Gastroesophageal sphincter (tissue), 3 donors: ENCODE data around the gene SLC25A19.
"Not testable (repeated sequence)": the region's sequence is repeated elsewhere in the genome, so short reads cannot be mapped to it uniquely, and the experiment has no call there.

Source experiments
- POLR2A ChIP-seq, 2 donors: fragments of 450-650 bp; IDR thresholded peaks; one replicate each; pipeline ENCODE4 v1.6.1; 2017; ENCODE audit warnings: antibody characterized with exemption in 2 of 2, mild to moderate bottlenecking in 2 of 2, moderate library complexity in 1 of 2
- POLR2AphosphoS5 ChIP-seq: sonication (generic); formaldehyde crosslinking; IDR thresholded peaks from one replicate; pipeline ENCODE4 v1.6.1; 2017; ENCODE audit warnings: antibody characterized with exemption
- TF ChIP-seq, protein P1 (sequence below), 4 experiments: fragments of 200-600 bp in 2 of 4; fragments of 450-650 bp in 2 of 4; sonication (generic) in 1 of 4; IDR thresholded peaks; one replicate each; pipeline ENCODE4 v1.5.1; 2017 to 2019; ENCODE audit warnings: antibody characterized with exemption in 4 of 4, mild to moderate bottlenecking in 2 of 4, moderate library complexity in 2 of 4

DNA sequence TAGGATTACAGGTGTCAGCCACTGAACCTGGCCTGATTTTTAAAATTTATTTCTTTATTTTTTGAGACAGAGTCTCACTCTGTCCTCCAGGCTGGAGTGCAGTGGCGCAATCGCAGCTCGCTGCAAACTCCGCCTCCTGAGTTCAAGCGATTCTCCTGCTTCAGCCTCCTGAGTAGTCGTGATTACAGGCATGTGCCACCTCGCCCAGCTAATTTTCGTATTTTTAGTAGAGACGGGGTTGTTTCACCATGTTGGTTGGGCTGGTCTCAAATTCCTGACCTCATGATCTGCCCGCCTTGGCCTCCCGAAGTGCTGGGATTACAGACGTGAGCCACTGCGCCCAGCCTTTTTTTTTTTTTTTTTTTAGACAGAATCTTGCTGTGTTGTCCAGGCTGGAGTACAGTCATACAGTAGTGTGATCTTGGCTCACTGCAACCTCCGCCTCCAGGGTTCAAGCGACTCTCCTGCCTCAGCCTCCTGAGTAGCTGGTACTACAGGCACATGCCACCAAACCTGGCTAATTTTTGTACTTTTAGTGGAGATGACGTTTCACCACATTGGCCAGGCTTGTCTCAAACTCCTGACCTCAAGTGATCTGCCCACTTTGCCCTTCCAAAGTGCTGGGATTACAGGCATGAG, 3.7 kb upstream of the SLC25A19 start:
- not testable (repeated sequence) for TF ChIP-seq POLR2A (IDR thresholded peaks at IDR 0.05); POLR2AphosphoS5
- TF ChIP-seq, protein P1, sequence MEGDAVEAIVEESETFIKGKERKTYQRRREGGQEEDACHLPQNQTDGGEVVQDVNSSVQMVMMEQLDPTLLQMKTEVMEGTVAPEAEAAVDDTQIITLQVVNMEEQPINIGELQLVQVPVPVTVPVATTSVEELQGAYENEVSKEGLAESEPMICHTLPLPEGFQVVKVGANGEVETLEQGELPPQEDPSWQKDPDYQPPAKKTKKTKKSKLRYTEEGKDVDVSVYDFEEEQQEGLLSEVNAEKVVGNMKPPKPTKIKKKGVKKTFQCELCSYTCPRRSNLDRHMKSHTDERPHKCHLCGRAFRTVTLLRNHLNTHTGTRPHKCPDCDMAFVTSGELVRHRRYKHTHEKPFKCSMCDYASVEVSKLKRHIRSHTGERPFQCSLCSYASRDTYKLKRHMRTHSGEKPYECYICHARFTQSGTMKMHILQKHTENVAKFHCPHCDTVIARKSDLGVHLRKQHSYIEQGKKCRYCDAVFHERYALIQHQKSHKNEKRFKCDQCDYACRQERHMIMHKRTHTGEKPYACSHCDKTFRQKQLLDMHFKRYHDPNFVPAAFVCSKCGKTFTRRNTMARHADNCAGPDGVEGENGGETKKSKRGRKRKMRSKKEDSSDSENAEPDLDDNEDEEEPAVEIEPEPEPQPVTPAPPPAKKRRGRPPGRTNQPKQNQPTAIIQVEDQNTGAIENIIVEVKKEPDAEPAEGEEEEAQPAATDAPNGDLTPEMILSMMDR (IDR thresholded peaks at IDR 0.05): not testable (repeated sequence)
